HG03103 (cell line): ENCODE results near the gene SSH3.

ENCODE experiments used
- ATAC-seq: cut with Tn5 transposase; IDR thresholded peaks from one replicate; pipeline ENCODE4 v1.9.1; 2021; ENCODE audit warnings: low read depth; ENCODE audit not compliant: unreplicated experiment

The SSH3 gene

DNA sequence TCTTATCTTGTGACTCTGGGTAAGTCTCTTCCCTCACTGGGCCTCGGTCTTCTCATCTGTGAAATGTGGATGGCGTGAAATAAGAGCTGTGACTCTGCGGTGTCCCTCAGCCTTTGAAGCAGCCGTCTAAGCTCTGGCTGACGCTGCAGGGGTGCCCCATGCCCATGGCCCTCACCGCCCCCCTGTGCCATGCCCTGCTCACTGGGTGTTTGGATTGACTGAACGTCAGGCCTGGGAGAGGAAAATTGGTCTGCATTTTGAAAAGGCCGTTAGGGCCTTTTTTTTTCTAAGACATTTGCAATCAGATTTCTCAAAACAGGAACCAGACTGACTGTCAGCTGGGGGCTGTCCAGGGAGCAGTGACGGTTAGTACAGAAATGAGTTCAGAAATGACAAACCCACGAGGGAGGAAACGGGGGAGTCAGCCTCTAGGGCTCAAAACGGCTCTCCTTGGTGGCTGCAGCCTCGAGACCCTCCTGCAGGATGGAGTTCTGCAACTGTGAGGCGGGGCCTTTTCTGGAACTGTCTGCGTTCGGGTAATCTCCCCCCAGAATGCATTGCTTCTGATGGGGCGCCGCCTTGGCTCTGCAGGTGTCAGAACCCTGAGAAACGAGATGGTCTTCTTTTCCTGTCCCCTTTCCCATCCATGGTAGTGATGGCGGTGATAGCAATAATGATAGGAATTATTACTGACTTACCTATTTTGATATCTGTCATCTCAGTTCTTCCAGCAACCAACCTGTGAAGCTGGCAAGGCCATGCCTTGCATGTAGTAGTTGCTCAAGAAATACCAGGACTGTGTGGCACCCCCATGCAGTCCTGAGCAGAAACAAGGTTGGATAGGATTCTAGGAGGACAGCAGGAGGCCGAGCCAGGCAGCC lies 35.0 kb upstream of the SSH3 start:
- ATAC-seq = no peak

DNA sequence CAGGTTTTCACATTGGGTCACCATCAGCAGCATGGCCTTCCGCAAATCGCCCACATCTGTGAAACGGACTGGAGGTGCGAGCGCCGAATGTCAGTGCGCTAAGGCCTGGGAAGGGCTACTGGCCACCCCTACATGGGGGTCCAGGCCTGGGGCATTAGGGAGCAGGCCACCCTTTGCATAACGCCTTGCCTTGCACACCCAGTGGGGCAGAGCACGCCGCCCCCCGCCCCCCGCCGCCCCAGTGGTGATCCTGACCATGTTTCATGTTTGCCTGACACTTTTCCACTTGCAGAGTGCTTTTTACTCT lies 34.4 kb upstream of the SSH3 start:
- no peak for ATAC-seq

DNA sequence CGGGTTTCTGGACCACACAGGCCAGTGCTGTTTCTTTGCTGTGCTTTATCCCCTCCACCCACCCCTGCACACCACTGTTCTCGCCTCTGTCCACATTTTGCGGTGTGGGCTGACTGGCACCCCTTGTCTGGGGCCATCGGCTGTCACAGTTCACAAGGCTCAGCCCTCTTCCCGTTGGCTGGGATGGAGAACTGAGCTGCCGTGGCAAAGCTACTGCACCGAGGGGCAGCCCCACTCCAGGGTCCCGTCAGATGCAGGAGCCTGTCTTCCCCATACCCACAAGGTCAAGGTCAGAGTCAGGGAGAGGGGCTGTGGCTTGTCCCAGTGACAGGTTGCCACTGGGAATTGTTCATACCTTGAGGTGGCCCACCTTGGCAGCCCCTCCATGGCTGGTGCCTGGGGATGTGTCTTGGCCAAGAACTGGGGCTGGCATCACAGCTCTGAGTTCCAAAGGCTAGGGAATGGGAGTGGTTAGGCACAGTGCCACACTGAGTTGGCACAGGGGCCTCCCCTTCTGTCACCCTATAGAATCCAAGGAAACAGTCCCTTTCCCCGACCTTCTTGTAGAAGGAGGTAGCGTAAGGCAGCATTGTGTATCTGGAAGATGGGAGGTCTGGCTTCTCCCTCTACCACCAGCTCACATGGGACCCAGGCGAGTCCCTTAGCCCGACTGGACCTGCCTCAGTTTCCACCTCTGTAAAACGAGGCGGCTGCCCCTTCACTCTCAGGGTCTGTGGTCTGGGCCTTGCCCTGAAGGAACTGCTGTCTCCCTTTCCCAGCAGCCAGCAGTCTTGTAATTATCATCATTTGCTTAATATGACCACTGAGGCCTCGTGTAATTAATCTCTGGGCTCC lies 33.7 kb upstream of the SSH3 start:
- ATAC-seq = no peak

DNA sequence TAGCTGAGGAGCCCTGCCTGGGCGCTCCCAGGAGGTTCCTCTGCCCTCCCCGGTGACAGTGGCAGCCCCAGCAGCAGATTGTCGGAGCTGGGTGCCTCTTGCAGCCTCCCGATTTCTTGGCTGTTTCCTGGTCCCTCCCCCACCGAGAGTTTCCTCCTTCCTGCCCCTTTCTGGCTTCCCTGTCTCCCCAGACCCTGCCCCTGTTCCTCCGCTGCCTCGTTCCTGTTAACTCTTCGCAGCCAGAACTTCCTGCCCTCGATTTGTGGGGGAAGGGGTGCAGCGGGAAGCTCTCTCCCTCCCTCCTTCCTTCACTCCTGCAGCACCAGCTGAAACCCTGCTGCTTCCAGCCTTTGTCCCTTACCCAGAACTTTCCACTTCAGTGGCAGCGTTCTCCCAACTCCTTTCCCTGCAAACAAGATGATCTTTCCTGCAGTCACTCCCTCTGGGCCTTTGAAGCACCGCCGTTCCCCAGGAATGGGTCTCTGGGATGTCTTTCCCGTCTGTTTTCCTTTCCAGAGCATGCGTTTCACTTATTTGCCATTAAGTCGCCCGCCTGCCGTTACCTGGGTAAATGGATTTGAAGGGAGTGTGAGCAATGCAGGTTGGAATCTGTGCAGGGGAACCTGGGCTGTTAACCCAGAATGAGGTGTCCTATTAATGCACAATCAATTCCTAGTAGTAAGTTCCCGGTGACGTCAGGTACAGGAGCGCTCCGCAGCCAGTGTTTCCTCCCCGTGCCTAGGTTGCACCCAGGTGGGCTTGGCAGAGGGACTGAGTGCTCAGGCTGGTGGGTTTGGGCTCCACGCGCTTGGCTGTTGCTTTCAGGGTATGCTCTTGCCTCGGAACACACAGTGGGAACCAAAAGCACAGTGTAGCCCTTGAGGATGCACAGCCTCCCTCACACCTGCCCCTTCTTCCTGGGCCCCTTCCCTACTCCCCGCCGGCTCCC lies 32.8 kb upstream of the SSH3 start:
- no peak for ATAC-seq

DNA sequence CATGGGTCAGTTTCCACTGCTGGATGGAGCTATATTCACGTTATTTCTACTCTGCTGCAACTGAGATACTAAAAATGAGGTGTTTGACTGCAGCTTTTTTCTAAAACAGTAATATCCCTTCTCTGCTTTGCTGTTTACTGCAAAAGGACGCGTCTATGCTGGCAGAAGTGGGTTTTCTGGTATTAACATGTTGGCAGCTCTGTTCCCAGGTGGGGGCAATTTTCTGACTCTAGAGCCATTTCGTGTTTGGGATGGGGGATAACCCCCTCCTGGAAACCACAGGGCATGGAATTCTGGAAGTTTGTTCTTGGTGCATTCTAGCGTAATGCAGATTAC lies 32.2 kb upstream of the SSH3 start:
- ATAC-seq = no peak

DNA sequence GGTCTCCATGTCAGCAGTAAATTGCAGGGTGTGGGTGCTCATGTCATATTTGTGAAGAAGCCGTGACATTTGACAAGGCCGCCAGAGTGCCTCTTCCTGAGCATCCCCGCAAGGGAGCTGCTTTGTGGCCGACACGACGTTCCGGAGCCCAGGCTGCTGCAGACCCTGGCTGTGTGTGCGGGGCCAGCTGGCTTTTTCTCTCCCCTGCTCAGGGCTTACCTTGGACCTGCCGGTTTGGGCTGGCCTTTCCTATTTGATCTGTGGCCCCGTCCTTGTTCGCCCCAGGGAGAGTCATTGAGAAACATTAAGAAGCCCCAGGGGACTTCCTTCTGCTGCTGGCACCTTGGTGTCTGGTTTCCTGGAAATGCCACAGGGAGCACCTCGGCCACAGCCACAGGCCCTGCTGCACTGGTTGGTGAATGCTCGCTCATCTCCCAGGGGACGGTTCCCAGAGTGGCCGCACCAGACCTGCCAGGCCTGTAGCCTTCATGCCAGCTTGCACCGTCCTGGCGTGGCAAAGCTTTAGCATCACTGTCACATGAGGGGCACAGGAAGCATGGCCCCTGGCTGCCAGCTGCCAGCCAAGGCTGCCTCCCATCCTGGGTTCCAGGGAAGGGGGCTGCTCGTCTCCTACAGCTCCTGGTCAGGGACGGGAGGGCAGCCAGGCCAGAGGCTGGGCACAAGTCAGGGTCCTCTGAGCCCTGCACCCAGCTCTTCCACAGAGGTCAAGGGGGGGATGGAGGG lies 31.6 kb upstream of the SSH3 start:
- no peak for ATAC-seq

DNA sequence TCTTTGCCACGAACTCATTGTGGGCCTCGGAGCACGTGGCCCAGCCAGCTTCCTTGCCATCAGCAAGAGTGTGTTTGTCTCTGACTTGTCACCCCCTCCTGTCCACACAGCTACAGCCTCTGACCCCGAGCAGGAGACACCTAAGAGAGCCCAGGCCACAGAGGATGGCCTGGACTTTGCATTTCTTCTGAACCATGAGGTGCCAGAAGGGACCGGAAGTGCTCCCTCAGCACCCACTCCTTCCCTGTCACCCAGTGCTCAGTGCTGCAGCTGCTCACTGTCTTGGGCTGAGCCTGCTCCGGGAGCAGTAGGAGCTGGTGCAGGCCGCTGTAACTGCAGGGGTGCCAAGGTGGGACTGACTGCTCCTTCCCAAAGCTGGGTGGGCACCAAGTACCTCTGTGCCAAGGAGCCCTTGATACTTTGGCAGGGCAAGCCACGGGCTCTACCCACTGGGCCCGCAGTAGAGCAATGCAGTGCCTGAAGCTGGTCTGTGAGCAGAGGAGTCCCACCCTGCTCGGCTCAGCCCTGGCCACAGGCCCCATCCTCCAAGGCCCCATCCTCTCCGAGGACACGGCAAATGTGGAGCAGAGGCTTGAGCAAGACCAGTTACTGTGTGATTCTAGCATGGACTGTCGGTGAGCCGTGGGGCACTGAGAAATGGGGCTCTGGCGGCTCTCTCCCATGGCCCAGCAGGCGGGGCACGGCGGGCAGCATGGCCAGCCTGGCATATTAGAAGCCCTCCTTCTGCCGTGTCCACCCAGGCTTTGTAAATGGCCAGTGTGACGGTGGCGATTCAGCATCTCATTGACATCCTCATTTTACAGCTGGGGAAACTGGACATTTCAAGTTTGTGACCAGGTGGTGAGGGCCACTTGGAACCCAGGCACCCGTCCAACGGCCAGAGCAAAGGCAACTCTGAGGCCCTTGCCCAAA lies 30.7 kb upstream of the SSH3 start:
- ATAC-seq = no peak

DNA sequence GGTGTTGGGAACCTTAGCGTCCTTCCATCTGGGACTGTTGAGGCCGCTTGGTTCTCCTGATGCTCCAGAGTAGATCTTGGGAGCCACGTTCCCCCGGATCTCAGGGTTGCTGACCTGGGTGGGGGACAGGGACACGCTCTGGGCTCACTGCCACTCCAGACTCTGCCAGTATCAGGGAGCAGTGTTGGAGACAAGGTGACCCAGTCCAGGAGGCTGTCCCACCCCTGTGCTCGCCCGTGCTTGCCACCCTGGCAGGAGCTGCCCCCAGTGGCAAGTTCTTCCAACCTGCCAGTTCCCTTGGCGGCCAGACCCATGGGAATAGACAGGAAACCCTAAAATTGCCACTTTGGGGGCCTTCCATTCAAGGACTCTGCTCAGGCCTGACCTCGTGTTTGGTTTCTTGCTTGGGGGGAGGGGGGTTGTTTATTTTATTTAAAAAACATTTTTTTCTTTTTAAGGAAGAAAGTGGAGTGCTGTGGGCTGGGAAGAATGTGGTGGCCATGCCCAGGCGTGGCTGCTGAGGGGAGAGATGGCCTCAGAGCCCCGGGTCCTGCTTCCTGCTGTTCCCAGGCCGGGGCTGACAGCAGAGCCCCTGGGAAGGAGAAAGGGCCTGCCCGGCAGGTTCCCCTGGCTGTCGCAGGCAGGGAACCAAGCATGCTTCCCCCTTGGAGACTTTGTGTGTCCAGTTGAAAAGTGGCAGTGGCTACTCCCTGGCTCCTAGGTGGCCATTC lies 29.9 kb upstream of the SSH3 start:
- ATAC-seq = no peak

DNA sequence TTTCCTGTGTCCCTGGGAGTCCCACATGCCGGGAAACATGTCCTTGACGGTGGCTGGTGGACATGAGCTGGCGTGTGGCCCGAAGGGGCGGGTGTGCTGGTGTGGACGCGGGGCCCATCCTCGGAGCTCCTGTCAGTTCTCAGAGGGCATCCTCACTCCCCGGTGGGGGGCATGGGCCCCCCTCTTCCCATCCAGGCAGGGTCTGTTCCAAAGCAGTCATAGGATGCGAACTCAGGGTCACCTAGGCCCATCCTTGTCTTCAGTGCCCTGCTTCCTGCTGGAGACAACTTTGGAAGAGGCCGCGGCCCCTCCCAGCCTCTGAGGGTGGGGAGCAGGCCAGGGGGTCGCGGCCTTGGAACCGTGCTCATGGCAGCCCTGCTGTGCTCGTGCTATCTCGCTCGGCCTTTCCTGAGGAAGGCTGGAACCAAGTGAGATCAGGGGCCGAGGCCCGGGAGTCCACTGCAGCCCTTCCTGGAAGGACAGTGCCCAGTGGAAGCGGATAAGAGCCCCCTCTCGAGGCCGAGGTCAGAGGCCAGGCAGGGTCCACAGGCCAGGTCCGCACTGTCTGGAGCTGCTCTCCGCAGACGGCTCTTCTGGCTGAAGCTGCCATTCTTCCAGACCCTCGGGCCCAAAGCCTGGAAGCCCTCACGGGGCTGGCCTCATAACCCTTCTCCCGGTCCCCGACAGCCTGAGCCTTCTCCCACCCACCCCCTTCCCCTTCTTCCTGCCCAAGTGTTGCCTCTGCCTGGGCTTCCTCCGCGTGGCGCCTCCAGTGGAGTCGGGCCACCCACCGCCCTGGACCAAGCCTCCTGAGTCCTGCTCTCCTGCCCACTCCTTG lies 28.3 kb upstream of the SSH3 start:
- no peak for ATAC-seq

DNA sequence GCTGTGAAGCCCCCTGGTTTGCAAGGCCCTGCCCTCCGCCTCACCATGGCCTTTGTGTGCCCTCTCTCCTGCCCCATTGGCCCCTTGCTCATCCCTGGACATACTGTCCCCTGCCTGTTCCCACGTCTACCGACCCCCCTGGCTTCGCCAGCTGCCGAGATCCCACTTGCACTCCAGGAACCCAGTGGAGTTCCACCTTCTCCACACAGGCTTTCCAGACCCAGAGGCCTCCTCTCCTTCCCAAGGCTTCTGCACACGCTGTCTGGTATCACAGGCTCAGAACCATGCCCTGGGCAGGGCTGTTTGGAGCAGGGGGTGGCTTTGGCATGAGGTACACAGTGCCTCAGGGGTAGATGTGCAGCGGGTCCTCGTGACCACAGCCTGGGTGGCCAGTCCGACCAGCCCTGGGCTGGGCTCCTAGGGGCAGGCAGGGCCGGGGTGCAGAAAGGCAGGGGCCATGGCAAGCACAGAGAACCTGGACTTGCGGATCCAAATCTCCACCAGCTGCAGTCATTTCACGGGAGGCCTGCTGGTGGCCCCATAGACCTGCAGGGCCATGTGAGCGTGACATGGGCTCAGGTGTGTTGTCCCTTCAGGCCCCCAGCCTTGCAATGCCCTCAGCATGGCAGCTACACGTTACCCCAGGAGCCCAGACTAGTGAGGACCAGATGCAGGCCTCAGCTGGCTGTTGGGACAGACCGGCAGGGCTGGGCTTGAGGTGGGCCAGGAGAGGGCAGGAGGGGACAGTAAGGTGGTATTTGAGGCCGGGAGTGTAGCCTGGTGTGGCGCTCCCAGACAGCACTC lies 27.5 kb upstream of the SSH3 start:
- no peak for ATAC-seq

DNA sequence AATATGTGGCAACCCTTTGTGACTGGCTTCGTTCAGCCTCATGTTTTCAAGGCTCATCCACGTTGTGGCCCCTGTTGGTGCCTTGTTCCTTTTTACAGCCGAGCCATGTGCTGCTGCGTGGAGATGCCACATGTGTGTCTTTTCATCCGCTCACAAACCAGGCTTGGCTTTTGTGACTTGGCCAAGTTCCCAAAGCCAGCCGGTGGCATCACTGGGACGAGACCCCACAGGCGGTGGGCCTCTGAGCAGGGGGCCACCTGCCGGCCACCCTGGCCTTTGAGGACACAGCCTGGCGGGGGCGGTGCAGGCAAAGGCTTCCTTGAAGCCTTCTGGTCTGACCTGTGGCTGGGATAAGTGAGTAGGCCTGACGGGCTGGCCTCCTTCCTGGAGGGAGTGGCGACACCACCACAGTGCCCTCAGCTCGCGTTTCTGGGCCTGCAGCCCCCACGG lies 26.5 kb upstream of the SSH3 start:
- no peak for ATAC-seq

DNA sequence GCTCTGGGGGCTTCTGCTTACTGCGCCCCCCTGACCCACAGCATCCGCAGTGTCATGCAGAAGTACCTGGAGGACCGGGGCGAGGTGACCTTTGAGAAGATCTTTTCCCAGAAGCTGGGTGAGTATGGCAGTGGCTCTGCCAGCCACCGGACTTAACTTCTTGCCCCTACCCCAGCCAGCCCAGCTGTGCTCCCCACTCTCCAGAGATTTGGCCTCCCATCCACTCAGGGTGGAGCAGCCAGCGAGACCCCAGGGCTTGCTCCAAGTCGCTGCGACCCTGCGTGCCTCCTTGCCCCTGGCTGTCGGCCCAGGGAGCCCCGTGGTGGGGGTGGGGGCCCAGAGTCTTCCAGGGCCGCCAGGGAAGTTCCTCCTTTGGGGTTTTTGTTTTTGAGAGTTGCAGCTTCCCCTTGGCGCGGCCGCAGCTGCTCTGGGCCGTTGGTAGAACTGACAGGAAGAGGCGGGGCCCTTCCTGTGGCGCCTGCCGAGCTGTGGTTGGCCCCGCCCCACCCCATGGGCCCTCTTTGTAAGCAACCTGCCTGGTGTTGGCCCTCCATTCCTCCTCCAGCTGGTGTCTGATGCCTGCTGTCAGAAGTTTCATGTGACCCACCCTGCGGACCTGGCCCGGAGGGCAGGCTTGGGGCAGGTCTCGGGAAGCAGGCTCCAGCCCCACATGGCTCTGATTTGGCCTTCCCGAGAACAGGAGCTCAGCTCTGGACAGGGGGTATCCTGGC lies 25.9 kb upstream of the SSH3 start:
- peak; percentile 73 for ATAC-seq

DNA sequence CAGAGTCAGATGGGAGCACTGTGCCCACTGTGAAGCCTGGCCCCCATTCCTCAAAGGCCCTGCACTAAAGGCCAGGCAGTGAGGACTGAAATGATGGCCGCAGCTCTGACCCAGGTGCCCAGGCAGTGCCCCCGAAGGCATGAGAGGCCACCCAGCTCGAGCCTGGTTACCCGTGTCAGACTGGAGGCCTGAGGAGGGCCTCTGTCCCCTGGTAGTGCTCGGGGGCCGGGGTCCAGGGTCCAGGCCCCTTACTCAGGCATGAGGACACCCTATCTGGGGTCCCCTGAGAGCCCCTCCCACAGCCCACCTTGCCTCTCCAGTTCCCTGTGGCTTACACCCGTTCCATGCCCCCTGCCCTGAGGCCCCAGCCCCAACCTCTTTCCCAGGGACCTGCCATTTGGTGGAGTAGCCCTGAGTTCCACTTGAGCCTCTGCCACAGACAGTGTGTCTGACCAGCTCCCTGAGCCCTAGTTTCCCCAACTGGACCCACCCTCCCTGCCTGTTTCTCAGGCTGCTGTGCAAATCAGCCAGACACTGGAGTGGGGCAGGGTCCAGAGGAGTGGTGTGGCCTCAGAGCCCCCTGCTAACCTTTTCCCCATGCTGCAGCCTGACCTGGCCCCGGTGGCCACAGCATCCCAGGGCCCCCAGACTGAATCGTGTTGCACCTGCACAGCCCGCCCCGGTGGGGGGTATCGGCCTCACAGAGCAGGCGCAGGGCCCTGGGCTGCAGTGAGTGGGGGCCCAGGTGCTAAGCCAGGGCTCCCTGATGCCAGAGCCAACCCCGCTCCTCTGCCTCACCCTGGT lies 25.0 kb upstream of the SSH3 start:
- no peak for ATAC-seq

DNA sequence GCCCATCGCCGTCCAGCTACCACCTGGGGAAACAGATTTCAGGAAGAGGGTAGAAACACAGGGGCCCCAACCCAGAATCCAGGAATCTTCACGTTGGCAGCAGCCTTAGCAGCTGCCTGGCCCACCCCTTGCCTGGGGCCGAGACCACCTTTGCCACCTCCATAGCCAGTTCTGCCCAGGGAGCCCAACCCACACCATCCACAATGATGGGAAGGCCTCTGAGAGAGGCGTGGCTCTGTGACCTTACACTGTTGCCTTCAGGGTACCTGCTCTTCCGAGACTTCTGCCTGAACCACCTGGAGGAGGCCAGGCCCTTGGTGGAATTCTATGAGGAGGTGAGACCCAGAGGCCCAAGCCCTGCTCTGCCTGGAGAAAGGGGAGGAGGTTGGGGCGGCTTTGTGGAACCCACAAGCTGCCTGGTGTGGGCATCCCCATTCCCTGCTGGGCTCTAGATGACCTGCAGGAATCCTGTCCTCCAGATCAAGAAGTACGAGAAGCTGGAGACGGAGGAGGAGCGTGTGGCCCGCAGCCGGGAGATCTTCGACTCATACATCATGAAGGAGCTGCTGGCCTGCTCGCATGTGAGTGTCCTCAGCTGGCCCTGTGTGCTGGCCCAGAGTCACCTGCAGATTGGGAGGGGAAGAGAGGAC lies 24.3 kb upstream of the SSH3 start:
- no peak for ATAC-seq
